Mucosa of descending colon (tissue), 3 donors: Measurements from ENCODE around the gene ZC3H11A. TPM values are rescaled to one million over a fixed set of nuclear protein-coding genes. Genes with fewer than 3 reads are reported as not detected.
"Not testable (repeated sequence)": the region's sequence is repeated elsewhere in the genome, so short reads cannot be mapped to it uniquely, and the experiment has no call there.

Experiments
- ATAC-seq: fragments of 200-7000 bp; cut with Tn5 transposase; one replicate; pipeline ENCODE4 v1.9.1; 2020; ENCODE audit warnings: mild to moderate bottlenecking, moderate library complexity
- DNase-seq, 3 donors: peaks; one replicate each; pipeline ENCODE4 v3.0.0-alpha.2; 2020
- H3K36me3 ChIP-seq: fragments of 200-600 bp; one replicate; pipeline ENCODE4 v1.8.0; 2021; ENCODE audit warnings: low read depth, mild to moderate bottlenecking
- H3K4me1 ChIP-seq: fragments of 200-600 bp; one replicate; pipeline ENCODE4 v1.8.0; 2021; ENCODE audit warnings: low read depth, mild to moderate bottlenecking
- H3K4me3 ChIP-seq: fragments of 200-600 bp; one replicate; pipeline ENCODE4 v1.8.0; 2021; ENCODE audit warnings: mild to moderate bottlenecking
- H3K9me3 ChIP-seq: fragments of 200-600 bp; one replicate; pipeline ENCODE4 v1.8.0; 2021; ENCODE audit warnings: mild to moderate bottlenecking
- intact Hi-C, 2 donors: fragments of 100-400 bp; cut with DNase I in 1 of 2; cut with micrococcal nuclease in 1 of 2; formaldehyde crosslinking; loops; one replicate each; pipeline versions ENCODE4 v1.11.0 to v1.11.1; 2022; cut with DNase I, micrococcal nuclease
- long read RNA-seq, 2 donors: library from polyadenylated mRNA; unstranded; transcript quantifications; one replicate each; pipeline ENCODE4 v2.0.0, GENCODE V29; 2019 to 2021
- total RNA-seq, 3 donors: library from RNA; stranded (reverse); fragmentation: NEBNext Ultra II Directional in 2 of 3; extraction: Animal tissue kit (Norgen Biotek cat#: 25700) in 2 of 3; gene quantifications; one replicate each; pipeline versions ENCODE4 v1.2.1 to v1.2.4, GENCODE V29; 2021 to 2023
- TF ChIP-seq, protein P1 (sequence below): fragments of 200-600 bp; IDR thresholded peaks from one replicate; pipeline ENCODE4 v1.8.0; 2022; ENCODE audit warnings: antibody characterized with exemption, mild to moderate bottlenecking
- donor health status: DM: no; HTN: no; CAD: no; lungs with moderate emphysema.
- donor health status: DM: no; HTN: no; CAD: no.
- donor health status: DM: no; HTN: yes; CAD: no.

ZC3H11A gene
- total RNA-seq, result 10 to 100 TPM; 60.6 to 91.9 (median 61.4) TPM
- long read RNA-seq, donor 1, full-length matches to known transcripts, result 5 of 27 reads
- long read RNA-seq, donor 1, partial matches to known transcripts, result 11 of 27 reads
- long read RNA-seq, donor 1, other reads (novel, unspliced or antisense), result 11 of 27 reads
- long read RNA-seq, donor 2, full-length matches to known transcripts, result 1 of 6 reads
- long read RNA-seq, donor 2, partial matches to known transcripts, result 1 of 6 reads
- long read RNA-seq, donor 2, other reads (novel, unspliced or antisense), result 4 of 6 reads

GRCh38 chr1:203795441-203796235, at the start of gene ZC3H11A, which contains the start of gene ZBED6:
TSS of gene ZC3H11A (plus strand) at chr1:203795623. CDS start at chr1:203817071, 21,448 bp downstream.
TSS of gene ZBED6 (plus strand) at chr1:203795623. CDS start at chr1:203797523, 1,900 bp downstream.
- H3K4me3 ChIP-seq, result peak within 1 kb of the TSS; percentile 57
- H3K9me3 ChIP-seq, result no peaks in the 10 kb centered on the region
- peaks cover 22% of the 10 kb centered on the region for H3K4me1 ChIP-seq
- peak; percentile 99 for ATAC-seq
- peak; percentile 97 to 100 (median 99) for DNase-seq
- TF ChIP-seq, protein P1, sequence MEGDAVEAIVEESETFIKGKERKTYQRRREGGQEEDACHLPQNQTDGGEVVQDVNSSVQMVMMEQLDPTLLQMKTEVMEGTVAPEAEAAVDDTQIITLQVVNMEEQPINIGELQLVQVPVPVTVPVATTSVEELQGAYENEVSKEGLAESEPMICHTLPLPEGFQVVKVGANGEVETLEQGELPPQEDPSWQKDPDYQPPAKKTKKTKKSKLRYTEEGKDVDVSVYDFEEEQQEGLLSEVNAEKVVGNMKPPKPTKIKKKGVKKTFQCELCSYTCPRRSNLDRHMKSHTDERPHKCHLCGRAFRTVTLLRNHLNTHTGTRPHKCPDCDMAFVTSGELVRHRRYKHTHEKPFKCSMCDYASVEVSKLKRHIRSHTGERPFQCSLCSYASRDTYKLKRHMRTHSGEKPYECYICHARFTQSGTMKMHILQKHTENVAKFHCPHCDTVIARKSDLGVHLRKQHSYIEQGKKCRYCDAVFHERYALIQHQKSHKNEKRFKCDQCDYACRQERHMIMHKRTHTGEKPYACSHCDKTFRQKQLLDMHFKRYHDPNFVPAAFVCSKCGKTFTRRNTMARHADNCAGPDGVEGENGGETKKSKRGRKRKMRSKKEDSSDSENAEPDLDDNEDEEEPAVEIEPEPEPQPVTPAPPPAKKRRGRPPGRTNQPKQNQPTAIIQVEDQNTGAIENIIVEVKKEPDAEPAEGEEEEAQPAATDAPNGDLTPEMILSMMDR, result no peak
- no peaks in the 10 kb centered on the region for H3K36me3 ChIP-seq
- intact Hi-C loops, result no loop called here

- no peak overlapping the region for H3K4me3 ChIP-seq
- DNase-seq (no peak), ATAC-seq (no peak)
- intact Hi-C loops, result no loop called here
- TF ChIP-seq, protein P1, result no peak
- no peaks in the 10 kb centered on the region for H3K9me3 ChIP-seq
- no peaks in the 10 kb centered on the region for H3K4me1 ChIP-seq
- H3K36me3 ChIP-seq, result no peaks in the 10 kb centered on the region
These were observed 49.1 kb upstream of the ZC3H11A start for GRCh38 chr1:203746281-203746680.

GRCh38 chr1:203751051-203751450, 44.4 kb upstream of the ZC3H11A start:
- intact Hi-C loops, result no loop called here
- no peak for ATAC-seq
- H3K9me3 ChIP-seq, result no peaks in the 10 kb centered on the region

GRCh38 chr1:203751618-203752361, 43.6 kb upstream of the ZC3H11A start:
- DNase-seq, ATAC-seq, H3K4me3 ChIP-seq, H3K36me3 ChIP-seq, H3K4me1 ChIP-seq, intact Hi-C loops, H3K9me3 ChIP-seq: not testable (repeated sequence)

More at GRCh38 chr1:203751051-203751450, 44.4 kb upstream of the ZC3H11A start:
- TF ChIP-seq, protein P1, result no peak
- H3K36me3 ChIP-seq, result no peaks in the 10 kb centered on the region
- no peaks in the 10 kb centered on the region for H3K4me1 ChIP-seq
- H3K4me3 ChIP-seq, result no peak overlapping the region
- no peak for DNase-seq

- no peaks in the 10 kb centered on the region for H3K4me1 ChIP-seq
- no peak overlapping the region for H3K4me3 ChIP-seq
- TF ChIP-seq, protein P1, result no peak
- DNase-seq, result no peak
- no peaks in the 10 kb centered on the region for H3K9me3 ChIP-seq
- peak; percentile 76 for ATAC-seq
- no peaks in the 10 kb centered on the region for H3K36me3 ChIP-seq
- intact Hi-C loops, result no loop called here
These were observed 41.0 kb upstream of the ZC3H11A start for GRCh38 chr1:203754455-203754864.
